Astrocyte (in vitro differentiated cells and primary cell): ENCODE results near the gene ALPP.
"Not testable (repeated sequence)": the region's sequence is repeated elsewhere in the genome, so short reads cannot be mapped to it uniquely, and the experiment has no call there.

ENCODE experiments used
- CTCF ChIP-seq: IDR thresholded peaks from 2 replicates; pipeline ENCODE4 v1.5.1; 2011; ENCODE audit warnings: low read depth, mild to moderate bottlenecking, inconsistent platforms, low read length, moderate library complexity; ENCODE audit not compliant: insufficient read depth
- EZH2 ChIP-seq: IDR thresholded peaks from 2 replicates; pipeline ENCODE4 v1.6.1; 2012; ENCODE audit warnings: mild to moderate bottlenecking, low read length, inconsistent platforms; ENCODE audit not compliant: insufficient read depth

GRCh38 chr2:232364806-232365594, 13.6 kb upstream of the ALPP start:
- not testable (repeated sequence) for TF ChIP-seq CTCF, EZH2
